ENCODE results near the gene UBR4.

UBR4 gene

GRCh38 chr1:19128968-19129514 lies 81.0 kb downstream of the UBR4 start:
- DNase-seq (ENCODE audit: extremely low spot score): no peak
- POLR2A ChIA-PET: no interaction called here
- CTCF ChIA-PET: interaction anchor here (0.6 kb wide), 1 partner anchor 17 kb away, joined by 4 read pairs; no protein-coding TSS in a partner anchor
- TF ChIP-seq ZNF384 (IDR thresholded peaks at IDR 0.05) (no peak), FOXM1 (IDR thresholded peaks at IDR 0.05; ENCODE audit: borderline replicate concordance) (no peak), SUZ12 (IDR thresholded peaks at IDR 0.05) (no peak), L3MBTL2 (conservative IDR thresholded peaks at IDR 0.05) (no peak), LEF1 (IDR thresholded peaks at IDR 0.05; ENCODE audit: borderline replicate concordance) (no peak), PKNOX1 (IDR thresholded peaks at IDR 0.05) (no peak), BHLHE40 (IDR thresholded peaks at IDR 0.05; ENCODE audit: borderline replicate concordance) (no peak), HDGF (IDR thresholded peaks at IDR 0.05; ENCODE audit: borderline replicate concordance) (no peak), CTBP1 (IDR thresholded peaks at IDR 0.05; ENCODE audit: borderline replicate concordance) (no peak), NFRKB (IDR thresholded peaks at IDR 0.05) (no peak), ARNT (IDR thresholded peaks at IDR 0.05) (no peak), FOXK2 (IDR thresholded peaks at IDR 0.05) (no peak), SP1 (IDR thresholded peaks at IDR 0.05) (no peak), FOXA1 (IDR thresholded peaks at IDR 0.05) (no peak), TARDBP (IDR thresholded peaks at IDR 0.05) (no peak), ELF4 (IDR thresholded peaks at IDR 0.05) (no peak)

GRCh38 chr1:19124273-19124672 lies 85.8 kb downstream of the UBR4 start:
- TF ChIP-seq HDGF (IDR thresholded peaks at IDR 0.05; ENCODE audit: borderline replicate concordance) (no peak), SUZ12 (IDR thresholded peaks at IDR 0.05) (no peak), BHLHE40 (IDR thresholded peaks at IDR 0.05; ENCODE audit: borderline replicate concordance) (no peak), FOXA1 (IDR thresholded peaks at IDR 0.05) (no peak), CTBP1 (IDR thresholded peaks at IDR 0.05; ENCODE audit: borderline replicate concordance) (no peak), LEF1 (IDR thresholded peaks at IDR 0.05; ENCODE audit: borderline replicate concordance) (no peak), PKNOX1 (IDR thresholded peaks at IDR 0.05) (no peak), SP1 (IDR thresholded peaks at IDR 0.05) (no peak), FOXM1 (IDR thresholded peaks at IDR 0.05; ENCODE audit: borderline replicate concordance) (no peak), FOXK2 (IDR thresholded peaks at IDR 0.05) (no peak), L3MBTL2 (conservative IDR thresholded peaks at IDR 0.05) (no peak), ELF4 (IDR thresholded peaks at IDR 0.05) (no peak), ZNF384 (IDR thresholded peaks at IDR 0.05) (no peak), ARNT (IDR thresholded peaks at IDR 0.05) (no peak), TARDBP (IDR thresholded peaks at IDR 0.05) (no peak), NFRKB (IDR thresholded peaks at IDR 0.05) (no peak)
- DNase-seq (ENCODE audit: extremely low spot score): no peak
- ChIA-PET POLR2A (no interaction called here), CTCF (interaction anchor here (0.6 kb wide), 1 partner anchor 107 kb away, joined by 3 read pairs; no protein-coding TSS in a partner anchor)

GRCh38 chr1:19123837-19124236 lies 86.2 kb downstream of the UBR4 start:
- DNase-seq (ENCODE audit: extremely low spot score): no peak
- POLR2A ChIA-PET: interaction anchor here (1.0 kb wide), 1 partner anchor 128 kb away, joined by 3 read pairs; the partner anchor contains the start of genes EMC1 and MRTO4

GRCh38 chr1:19122668-19123067 lies 87.4 kb downstream of the UBR4 start:
- TF ChIP-seq NFRKB (IDR thresholded peaks at IDR 0.05) (no peak), ARNT (IDR thresholded peaks at IDR 0.05) (no peak), FOXA1 (IDR thresholded peaks at IDR 0.05) (no peak), PKNOX1 (IDR thresholded peaks at IDR 0.05) (no peak), FOXM1 (IDR thresholded peaks at IDR 0.05; ENCODE audit: borderline replicate concordance) (no peak), L3MBTL2 (conservative IDR thresholded peaks at IDR 0.05) (no peak), SP1 (IDR thresholded peaks at IDR 0.05) (no peak), ZNF384 (IDR thresholded peaks at IDR 0.05) (no peak), LEF1 (IDR thresholded peaks at IDR 0.05; ENCODE audit: borderline replicate concordance) (no peak), FOXK2 (IDR thresholded peaks at IDR 0.05) (no peak), ELF4 (IDR thresholded peaks at IDR 0.05) (no peak), SUZ12 (IDR thresholded peaks at IDR 0.05) (no peak), CTBP1 (IDR thresholded peaks at IDR 0.05; ENCODE audit: borderline replicate concordance) (no peak), TARDBP (IDR thresholded peaks at IDR 0.05) (no peak), BHLHE40 (IDR thresholded peaks at IDR 0.05; ENCODE audit: borderline replicate concordance) (no peak)
- POLR2A ChIA-PET: no interaction called here
- no peak for DNase-seq (ENCODE audit: extremely low spot score)
- CTCF ChIA-PET: no interaction called here

More at GRCh38 chr1:19123837-19124236, 86.2 kb downstream of the UBR4 start:
- CTCF ChIA-PET: interaction anchor here (0.6 kb wide), 1 partner anchor 107 kb away, joined by 3 read pairs; no protein-coding TSS in a partner anchor
- no peak for TF ChIP-seq PKNOX1 (IDR thresholded peaks at IDR 0.05)

GRCh38 chr1:19121192-19121591 lies 88.9 kb downstream of the UBR4 start:
- ChIA-PET POLR2A (no interaction called here), CTCF (no interaction called here)
- no peak for DNase-seq (ENCODE audit: extremely low spot score)
- no peak for TF ChIP-seq SUZ12 (IDR thresholded peaks at IDR 0.05)

GRCh38 chr1:19120070-19120469 lies 90.0 kb downstream of the UBR4 start:
- no peak for DNase-seq (ENCODE audit: extremely low spot score)
- TF ChIP-seq PKNOX1 (IDR thresholded peaks at IDR 0.05) (no peak), HDGF (IDR thresholded peaks at IDR 0.05; ENCODE audit: borderline replicate concordance) (no peak), BHLHE40 (IDR thresholded peaks at IDR 0.05; ENCODE audit: borderline replicate concordance) (no peak), FOXK2 (IDR thresholded peaks at IDR 0.05) (no peak), CTBP1 (IDR thresholded peaks at IDR 0.05; ENCODE audit: borderline replicate concordance) (no peak), NFRKB (IDR thresholded peaks at IDR 0.05) (no peak), LEF1 (IDR thresholded peaks at IDR 0.05; ENCODE audit: borderline replicate concordance) (no peak), L3MBTL2 (conservative IDR thresholded peaks at IDR 0.05) (no peak), ELF4 (IDR thresholded peaks at IDR 0.05) (no peak), ZNF384 (IDR thresholded peaks at IDR 0.05) (no peak)
- CTCF ChIA-PET: no interaction called here
- POLR2A ChIA-PET: no interaction called here
